ENCODE measurements around the gene TAF5L. TPM values are rescaled to one million over a fixed set of nuclear protein-coding genes. Genes with fewer than 3 reads are reported as not detected.

TAF5L gene
- total and polyA plus RNA-seq, 2 of the 13 experiments (the other 11 are each of a cell fraction or from before 2014, with no cell fraction given), result 10.8 to 18.2 TPM

DNA sequence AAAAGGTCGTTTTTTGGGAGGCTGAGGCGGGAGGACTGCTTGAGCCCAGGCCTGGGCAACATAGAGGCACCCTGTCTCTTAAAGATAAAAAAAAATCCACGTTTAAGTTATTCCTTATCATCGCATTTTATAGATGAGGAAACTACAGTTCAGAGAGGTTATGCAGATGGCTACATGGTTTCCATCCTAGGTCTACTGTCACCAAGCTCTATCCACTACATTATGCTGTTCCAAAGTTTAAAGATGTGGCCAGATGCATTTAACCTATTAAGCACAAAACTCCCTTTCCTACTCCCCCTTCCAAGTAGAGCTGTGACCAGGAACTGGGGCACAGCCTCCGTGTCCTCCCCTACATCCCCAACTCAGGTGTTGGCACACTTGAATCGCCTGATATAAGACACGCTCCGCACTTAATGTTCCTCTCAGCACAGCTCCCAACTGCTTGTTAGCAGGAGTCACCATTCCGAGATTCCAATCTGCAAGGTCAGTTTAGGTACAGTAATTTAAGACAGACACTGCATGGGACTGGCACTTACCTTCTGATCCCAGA is 1.3 kb downstream of the TAF5L start (continued):
- no peak for TF ChIP-seq ZBTB26 (CRISPR knock-in tag; IDR thresholded peaks at IDR 0.05; ENCODE audit: borderline replicate concordance)

DNA sequence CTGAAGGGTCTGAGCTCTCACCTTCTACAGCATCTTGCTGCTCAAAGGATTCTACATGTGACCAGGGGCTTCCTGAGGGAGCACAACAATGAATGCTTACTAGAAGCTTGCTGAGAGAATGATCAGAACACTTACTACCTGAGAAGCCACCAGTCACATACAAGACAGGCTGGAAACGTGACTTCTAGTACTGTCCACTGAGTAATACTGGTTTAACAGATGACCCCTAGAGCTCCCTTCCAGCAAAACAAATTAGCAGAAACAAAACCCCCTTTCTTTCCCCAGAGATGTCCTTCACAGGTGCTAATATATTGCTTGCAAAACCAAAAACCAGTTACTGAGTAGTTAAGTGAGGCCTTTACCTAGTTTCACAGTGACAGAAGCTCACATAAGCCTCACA is 2.1 kb downstream of the TAF5L start:
- Histone ChIP-seq H4K20me1 (ENCODE audit: insufficient read depth, low read length) (no peaks in the 10 kb centered on the region; the same call in 1 of the 2 replicates), H3K4me3 (replicated peaks in 1 of 3; ENCODE audit: insufficient read depth in 1 of 3, low read depth in 2 of 3, low read length in 3 of 3) (peak overlapping the region in 1 of 3 experiments; percentile 92; a peak in 1 of 6 replicates), H3K27ac (ENCODE audit: extremely low read length, insufficient read depth, low read length) (no peak overlapping the region), H3K9me3 (ENCODE audit: low read length) (no peaks in the 10 kb centered on the region), H3K79me2 (ENCODE audit: insufficient read depth, low read length) (peaks cover 83% of the 10 kb centered on the region), H3K4me1 (ENCODE audit: insufficient read depth, low read length) (peaks cover 31% of the 10 kb centered on the region), H2AFZ (ENCODE audit: low read length) (no peak overlapping the region), H3K9ac (ENCODE audit: insufficient read depth, low read depth, low read length) (peak overlapping the region; percentile 16), H3K36me3 (replicated peaks in 1 of 2; ENCODE audit: control insufficient read depth in 1 of 2, insufficient read depth in 2 of 2, low read length in 2 of 2) (peaks cover 0 to 2% of the 10 kb centered on the region in 2 experiments; a peak in 1 of 5 replicates), H3K4me2 (ENCODE audit: low read depth, low read length) (peak overlapping the region; percentile 91), H3K27me3 (ENCODE audit: control insufficient read depth in 1 of 2, insufficient read depth in 2 of 2, low read length in 2 of 2) (no peaks in the 10 kb centered on the region; a peak in 1 of 5 replicates)
- no peak for ATAC-seq
- BruUV-seq (replicated peaks), result no TSS peak
- 33% methylated on average over 1 of the region's 1 CpG for WGBS (ENCODE audit: low lambda C conversion rate)
- in situ Hi-C loops (cut with HindIII; ENCODE audit: extremely low pct_ligation_motif_present, low pct_unique_long_range_greater_than_20kb), result no loop called here
- ChIA-PET POLR2A (interaction anchor here (5.0 kb wide), 1 partner anchor 65 kb away, joined by 34 read pairs; the partner anchor contains the start of gene ABCB10), CTCF (ENCODE audit: low intra/inter-chr PET ratio, low total read pairs) (no interaction called here)
- TF ChIP-seq ATF1 (CRISPR knock-in tag; IDR thresholded peaks at IDR 0.05), result 0 out of 2 replicates have a peak, but pooled peaks have one; percentile 17
- TF ChIP-seq, protein P1, sequence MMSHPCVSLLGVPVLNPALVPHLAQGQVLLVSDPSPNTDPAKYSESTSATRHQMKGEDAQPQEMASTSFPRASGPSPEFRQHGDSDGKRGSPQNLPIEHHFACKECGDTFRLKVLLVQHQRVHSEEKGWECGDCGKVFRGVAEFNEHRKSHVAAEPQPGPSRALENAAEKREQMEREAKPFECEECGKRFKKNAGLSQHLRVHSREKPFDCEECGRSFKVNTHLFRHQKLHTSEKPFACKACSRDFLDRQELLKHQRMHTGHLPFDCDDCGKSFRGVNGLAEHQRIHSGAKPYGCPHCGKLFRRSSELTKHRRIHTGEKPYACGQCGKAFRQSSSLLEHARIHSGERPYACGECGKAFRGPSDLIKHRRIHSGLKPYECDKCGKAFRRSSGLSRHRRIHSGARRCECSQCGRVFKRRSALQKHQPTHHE (CRISPR knock-in tag; IDR thresholded peaks at IDR 0.05; ENCODE audit: borderline replicate concordance), result no peak
- intact Hi-C loops (cut with micrococcal nuclease; ENCODE audit: unreplicated experiment), result no loop called here
- DNase-seq (ENCODE audit: low spot score), result no peak
- FAIRE-seq, result no peak
